AG10803 (cell line): ENCODE measurements around the gene KRTAP10-3.

Source experiments
- DNase-seq: peaks from one replicate; pipeline ENCODE4 v3.0.0; 2010; ENCODE audit warnings: low read depth
- H3K4me3 ChIP-seq: 2 replicates; pipeline ENCODE4 v1.5.1; 2011; ENCODE audit warnings: mild to moderate bottlenecking, low read length, control low read depth
- CTCF ChIP-seq: conservative IDR thresholded peaks from 2 replicates; pipeline ENCODE4 v1.5.1; 2011; ENCODE audit warnings: mild to moderate bottlenecking, low read length, control low read depth, inconsistent platforms

The KRTAP10-3 gene

GRCh38 chr21:44528634-44528995, 30.0 kb downstream of the KRTAP10-3 start:
- TF ChIP-seq CTCF: no peak
- no peak for DNase-seq
- no peak overlapping the region for H3K4me3 ChIP-seq

GRCh38 chr21:44527983-44528633, 30.5 kb downstream of the KRTAP10-3 start:
- TF ChIP-seq CTCF: no peak
- no peak for DNase-seq

GRCh38 chr21:44527156-44527982, 31.2 kb downstream of the KRTAP10-3 start:
- no peak for TF ChIP-seq CTCF
- DNase-seq: no peak
- H3K4me3 ChIP-seq: no peak overlapping the region

More at GRCh38 chr21:44527983-44528633, 30.5 kb downstream of the KRTAP10-3 start:
- H3K4me3 ChIP-seq: no peak overlapping the region

GRCh38 chr21:44526096-44526997, 32.2 kb downstream of the KRTAP10-3 start:
- no peak overlapping the region for H3K4me3 ChIP-seq
- TF ChIP-seq CTCF: no peak
- no peak for DNase-seq

- DNase-seq: no peak
- no peak for TF ChIP-seq CTCF
- H3K4me3 ChIP-seq: no peak overlapping the region
Measured at GRCh38 chr21:44525391-44526095, 33.1 kb downstream of the KRTAP10-3 start.

- no peak for DNase-seq
- no peak for TF ChIP-seq CTCF
- H3K4me3 ChIP-seq: no peak overlapping the region
Measured at GRCh38 chr21:44524414-44525371, 33.9 kb downstream of the KRTAP10-3 start.
